ENCODE data around the gene RPA1.

RPA1 gene

DNA sequence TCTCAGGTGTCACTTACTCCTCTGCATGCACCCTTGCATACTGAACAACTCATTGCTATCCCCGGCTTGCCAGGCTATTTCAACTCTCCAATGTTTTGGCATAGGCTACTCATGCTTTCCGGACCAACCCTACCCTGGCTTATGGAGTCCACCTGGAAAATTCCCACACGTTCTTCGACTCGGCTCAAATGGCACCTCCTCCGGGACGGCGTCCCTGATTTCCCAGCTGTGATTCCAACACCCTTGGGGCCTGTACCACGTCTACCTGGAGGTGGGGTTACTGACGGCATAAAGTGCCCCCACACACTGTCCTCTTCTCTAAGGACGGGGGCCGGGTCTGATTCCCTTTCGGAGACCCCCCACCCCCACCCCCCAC, 601 bp upstream of the RPA1 start:
- no peak for DNase-seq (ENCODE audit: extremely low read depth, low read depth)
- TF ChIP-seq, protein P1, sequence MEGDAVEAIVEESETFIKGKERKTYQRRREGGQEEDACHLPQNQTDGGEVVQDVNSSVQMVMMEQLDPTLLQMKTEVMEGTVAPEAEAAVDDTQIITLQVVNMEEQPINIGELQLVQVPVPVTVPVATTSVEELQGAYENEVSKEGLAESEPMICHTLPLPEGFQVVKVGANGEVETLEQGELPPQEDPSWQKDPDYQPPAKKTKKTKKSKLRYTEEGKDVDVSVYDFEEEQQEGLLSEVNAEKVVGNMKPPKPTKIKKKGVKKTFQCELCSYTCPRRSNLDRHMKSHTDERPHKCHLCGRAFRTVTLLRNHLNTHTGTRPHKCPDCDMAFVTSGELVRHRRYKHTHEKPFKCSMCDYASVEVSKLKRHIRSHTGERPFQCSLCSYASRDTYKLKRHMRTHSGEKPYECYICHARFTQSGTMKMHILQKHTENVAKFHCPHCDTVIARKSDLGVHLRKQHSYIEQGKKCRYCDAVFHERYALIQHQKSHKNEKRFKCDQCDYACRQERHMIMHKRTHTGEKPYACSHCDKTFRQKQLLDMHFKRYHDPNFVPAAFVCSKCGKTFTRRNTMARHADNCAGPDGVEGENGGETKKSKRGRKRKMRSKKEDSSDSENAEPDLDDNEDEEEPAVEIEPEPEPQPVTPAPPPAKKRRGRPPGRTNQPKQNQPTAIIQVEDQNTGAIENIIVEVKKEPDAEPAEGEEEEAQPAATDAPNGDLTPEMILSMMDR (IDR thresholded peaks at IDR 0.05; ENCODE audit: low read depth, low read length), result no peak

DNA sequence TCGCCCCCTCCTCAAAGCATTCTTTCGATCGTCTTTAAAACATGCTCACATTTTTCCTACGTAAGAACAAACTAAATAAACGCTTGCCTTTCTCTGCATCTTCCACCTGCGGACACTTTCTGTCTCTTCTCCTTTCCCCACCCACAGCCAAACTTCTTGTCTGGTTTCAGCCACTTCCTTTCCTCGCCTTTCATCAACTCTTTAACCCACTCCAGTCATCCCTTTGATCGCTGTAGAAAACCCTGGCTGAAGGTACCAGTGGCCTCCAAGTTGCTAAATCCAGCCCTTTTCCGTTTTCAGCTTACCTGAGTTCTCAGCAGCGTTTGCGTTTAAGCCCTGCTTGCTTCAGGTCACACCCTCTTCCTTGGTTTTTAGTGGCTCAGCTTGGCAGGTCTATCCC, 483 bp downstream of the RPA1 start:
- DNase-seq (ENCODE audit: extremely low read depth, low read depth), result no peak
- TF ChIP-seq, protein P1 (IDR thresholded peaks at IDR 0.05; ENCODE audit: low read depth, low read length), result no peak

DNA sequence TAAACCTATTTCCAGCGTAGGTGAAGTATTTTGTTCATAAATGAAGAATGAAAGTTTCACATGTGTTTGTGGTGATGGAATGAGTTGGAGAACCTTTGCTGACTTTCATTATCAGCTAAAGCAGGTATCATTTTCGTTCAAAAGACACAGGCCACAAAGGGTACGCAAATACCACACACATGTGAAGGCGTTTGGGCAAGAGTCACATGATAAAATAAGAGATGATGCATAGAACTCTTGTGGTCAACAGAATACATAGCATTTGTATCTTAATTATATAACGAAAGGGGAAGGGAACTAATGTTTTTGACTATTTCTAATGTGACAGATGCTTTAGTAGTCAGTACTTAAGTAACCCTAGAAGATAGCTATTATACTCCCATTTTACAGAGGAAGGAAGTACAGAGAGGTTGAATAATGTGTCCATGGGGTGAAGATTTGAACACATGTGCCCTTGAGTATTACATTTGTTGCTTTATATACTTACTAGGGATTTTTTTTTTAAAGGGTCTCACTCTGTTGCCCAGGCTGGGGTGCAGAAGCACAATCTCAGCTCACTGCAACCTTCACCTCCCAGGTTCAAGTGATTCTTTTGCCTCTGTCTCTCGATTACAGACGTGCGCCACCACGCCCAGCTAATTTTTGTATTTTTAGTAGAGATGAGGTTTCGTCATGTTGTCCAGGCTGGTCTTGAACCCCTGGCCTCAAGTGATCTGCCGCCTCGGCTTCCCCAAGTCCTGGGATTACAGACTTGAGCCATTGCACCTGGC, 4.8 kb downstream of the RPA1 start:
- no peak for DNase-seq (ENCODE audit: extremely low read depth, low read depth)
- TF ChIP-seq, protein P1 (IDR thresholded peaks at IDR 0.05; ENCODE audit: low read depth, low read length), result no peak

DNA sequence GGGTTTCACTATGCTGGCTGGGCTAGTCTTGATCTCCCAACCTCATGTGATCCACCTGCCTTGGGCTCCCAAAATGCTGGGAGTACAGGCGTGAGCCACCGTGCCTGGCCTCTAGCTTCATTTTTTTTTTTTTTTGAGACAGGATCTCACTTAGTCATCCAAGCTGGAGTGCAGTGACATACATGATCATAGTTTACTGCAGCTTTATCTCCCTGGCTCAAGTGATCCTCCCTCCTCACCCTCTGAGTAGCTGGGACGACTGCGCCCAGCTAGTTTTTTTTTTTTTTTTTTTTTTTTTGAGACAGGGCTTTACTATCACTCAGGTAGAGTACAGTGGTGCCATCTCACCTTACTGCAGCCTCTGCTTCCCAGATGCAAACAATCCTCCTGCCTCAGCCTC, 9.7 kb downstream of the RPA1 start:
- TF ChIP-seq, protein P1 (IDR thresholded peaks at IDR 0.05; ENCODE audit: low read depth, low read length), result no peak
- no peak for DNase-seq (ENCODE audit: extremely low read depth, low read depth)

DNA sequence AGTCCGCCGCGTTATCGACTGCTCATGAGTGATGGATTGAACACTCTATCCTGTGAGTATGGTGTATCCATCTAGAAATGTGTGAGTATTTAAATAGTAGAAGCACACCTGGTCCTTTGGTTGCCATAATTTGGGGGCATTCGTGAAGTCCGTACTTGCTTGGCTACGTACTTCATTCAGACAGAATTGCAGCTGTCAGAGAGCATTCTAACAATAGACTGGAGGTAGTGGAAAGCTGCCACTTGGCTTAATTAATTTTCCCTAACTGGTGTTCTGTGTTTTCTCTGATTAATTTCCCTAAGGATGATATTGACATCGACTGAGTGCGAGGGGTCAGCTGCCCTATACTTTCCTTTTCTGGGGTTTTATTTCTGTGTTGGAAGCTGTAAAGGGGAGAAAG, 14.1 kb downstream of the RPA1 start:
- no peak for DNase-seq (ENCODE audit: extremely low read depth, low read depth)
- TF ChIP-seq, protein P1 (IDR thresholded peaks at IDR 0.05; ENCODE audit: low read depth, low read length), result no peak

DNA sequence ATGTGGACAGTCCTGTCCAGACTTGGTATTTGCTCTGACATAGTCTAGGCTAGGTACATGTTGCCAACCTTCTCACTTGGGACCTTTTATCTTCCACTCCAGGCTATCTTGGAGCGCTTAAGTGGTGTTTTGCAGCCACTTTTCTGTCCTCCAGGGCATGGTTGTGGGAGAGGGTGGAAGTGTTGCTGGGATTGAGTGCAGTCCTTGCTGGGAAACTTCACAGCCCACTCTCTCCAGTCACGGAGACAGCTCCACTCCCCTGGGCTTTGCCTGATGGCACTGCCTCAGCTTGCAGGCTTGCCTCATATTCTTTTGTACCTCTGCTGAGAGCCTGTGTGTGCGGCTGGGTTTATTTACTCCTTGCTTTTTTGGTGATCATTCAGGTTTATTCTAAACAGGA, 17.4 kb downstream of the RPA1 start:
- no peak for DNase-seq (ENCODE audit: extremely low read depth, low read depth)
- TF ChIP-seq, protein P1 (IDR thresholded peaks at IDR 0.05; ENCODE audit: low read depth, low read length), result no peak

DNA sequence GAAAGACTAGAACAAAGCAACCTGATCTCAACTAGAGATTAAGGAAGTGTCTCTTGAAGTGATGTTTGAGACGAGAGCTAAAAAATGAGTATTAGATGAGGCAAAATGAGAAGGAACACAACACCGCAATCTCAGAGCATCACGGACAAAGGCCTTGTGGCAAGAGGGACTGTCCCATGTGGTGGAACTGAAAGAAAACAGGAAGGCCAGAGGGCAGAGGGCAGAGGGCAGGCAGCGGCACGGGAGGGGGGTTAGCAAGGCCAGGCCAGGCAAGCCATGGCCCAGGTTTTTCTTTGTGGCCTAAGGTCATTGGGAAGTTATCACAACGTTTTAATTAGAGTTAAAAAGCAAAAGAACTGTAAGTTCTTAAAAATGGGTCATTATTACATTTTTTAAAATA, 22.5 kb downstream of the RPA1 start:
- DNase-seq (ENCODE audit: extremely low read depth, low read depth), result no peak
- TF ChIP-seq, protein P1 (IDR thresholded peaks at IDR 0.05; ENCODE audit: low read depth, low read length), result no peak

All from AG09319 (cell line).